Activated naive CD8-positive, alpha-beta T cell treated with anti-CD3 and anti-CD28 coated beads for 36 hours (primary cell): Measurements from ENCODE around the gene OBSL1. TPM values are rescaled to one million over a fixed set of nuclear protein-coding genes. Genes with fewer than 3 reads are reported as not detected.

Experiments used
- DNase-seq: peaks from one replicate; pipeline ENCODE4 v3.0.0; 2021
- H3K27ac Mint-ChIP-seq: one replicate; pipeline ENCODE4 v1.8.0; 2022; ENCODE audit warnings: mild to moderate bottlenecking, moderate library complexity, mixed read lengths
- H3K27me3 Mint-ChIP-seq: one replicate; pipeline ENCODE4 v1.8.0; 2022; ENCODE audit warnings: mild to moderate bottlenecking, mixed read lengths
- H3K36me3 Mint-ChIP-seq: one replicate; pipeline ENCODE4 v1.8.0; 2021; ENCODE audit warnings: mild to moderate bottlenecking, mixed read lengths
- H3K4me1 Mint-ChIP-seq: one replicate; pipeline ENCODE4 v1.8.0; 2021; ENCODE audit warnings: mixed read lengths
- H3K4me3 Mint-ChIP-seq: one replicate; pipeline ENCODE4 v1.8.0; 2022; ENCODE audit warnings: mild to moderate bottlenecking, moderate library complexity, mixed read lengths
- H3K9me3 Mint-ChIP-seq: one replicate; pipeline ENCODE4 v1.8.0; 2022; ENCODE audit warnings: mixed read lengths
- total RNA-seq, 2 experiments: library from RNA; stranded (reverse); gene quantifications; one replicate each; pipeline ENCODE4 v1.2.3, GENCODE V29; 2021

OBSL1 gene
- total RNA-seq, 2 experiments from 2014 or later = 1.7 to 2.0 TPM

DNA sequence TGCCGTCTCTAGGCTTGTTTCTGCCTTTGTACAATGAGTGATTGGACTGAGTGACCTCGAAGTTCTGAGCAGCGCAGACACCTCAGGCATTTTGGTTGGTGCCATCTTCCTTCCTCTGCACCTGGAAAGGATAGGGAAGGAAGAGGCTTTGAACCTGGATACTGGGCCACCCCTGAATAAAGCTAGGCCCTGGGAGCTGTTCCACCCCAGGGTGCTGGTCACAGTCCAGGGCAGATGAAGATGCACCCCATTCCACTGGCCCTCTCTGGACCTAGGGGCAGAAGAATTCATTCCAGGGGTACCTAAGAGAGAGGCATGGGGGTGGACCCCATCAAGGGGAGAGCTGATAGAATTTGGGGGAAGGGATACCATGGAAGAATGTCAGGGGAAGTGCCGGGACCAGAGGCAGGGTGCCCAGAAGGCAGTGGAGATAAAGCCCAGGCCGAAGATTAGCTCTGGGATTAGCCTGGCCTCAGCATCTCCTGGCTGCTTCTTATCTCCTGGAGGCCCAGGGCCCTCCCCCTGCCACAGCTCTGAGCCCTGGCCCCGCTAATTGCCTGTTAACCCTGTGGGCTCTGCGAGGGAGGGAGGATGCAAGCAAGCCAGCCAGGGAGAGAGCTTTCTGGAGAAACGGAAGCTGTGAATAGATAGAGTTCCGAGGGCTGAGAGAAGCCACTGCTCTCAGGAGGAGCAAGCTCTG lies 45.7 kb downstream of the OBSL1 start:
- H3K36me3 Mint-ChIP-seq = no peaks in the 10 kb centered on the region
- no peak for DNase-seq
- no peaks in the 10 kb centered on the region for H3K9me3 Mint-ChIP-seq
- H3K27me3 Mint-ChIP-seq = peaks cover 85% of the 10 kb centered on the region
- peaks cover 7% of the 10 kb centered on the region for H3K4me1 Mint-ChIP-seq
- H3K4me3 Mint-ChIP-seq = no peak overlapping the region
- no peak overlapping the region for H3K27ac Mint-ChIP-seq

DNA sequence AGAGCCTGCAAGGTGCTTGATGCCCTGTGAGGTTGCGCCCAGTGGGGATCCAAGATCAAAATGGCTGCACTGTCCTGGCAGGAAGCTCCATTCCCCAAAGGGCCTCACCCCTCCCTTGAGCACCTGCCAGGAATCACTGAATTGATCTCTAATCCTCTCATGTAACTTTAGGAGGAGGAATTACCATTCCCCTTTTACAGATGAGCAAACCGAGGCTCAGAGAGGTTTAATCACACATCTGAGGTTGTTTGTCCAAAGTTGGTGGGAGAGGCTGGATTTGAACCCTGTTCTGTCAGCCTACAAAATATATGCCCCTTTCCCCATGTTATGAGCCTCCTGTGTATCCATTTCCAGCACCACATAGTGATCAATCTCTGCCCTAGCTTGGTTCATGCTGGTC lies 46.5 kb downstream of the OBSL1 start:
- H3K27ac Mint-ChIP-seq = no peak overlapping the region
- peaks cover 7% of the 10 kb centered on the region for H3K4me1 Mint-ChIP-seq
- peaks cover 84% of the 10 kb centered on the region for H3K27me3 Mint-ChIP-seq

DNA sequence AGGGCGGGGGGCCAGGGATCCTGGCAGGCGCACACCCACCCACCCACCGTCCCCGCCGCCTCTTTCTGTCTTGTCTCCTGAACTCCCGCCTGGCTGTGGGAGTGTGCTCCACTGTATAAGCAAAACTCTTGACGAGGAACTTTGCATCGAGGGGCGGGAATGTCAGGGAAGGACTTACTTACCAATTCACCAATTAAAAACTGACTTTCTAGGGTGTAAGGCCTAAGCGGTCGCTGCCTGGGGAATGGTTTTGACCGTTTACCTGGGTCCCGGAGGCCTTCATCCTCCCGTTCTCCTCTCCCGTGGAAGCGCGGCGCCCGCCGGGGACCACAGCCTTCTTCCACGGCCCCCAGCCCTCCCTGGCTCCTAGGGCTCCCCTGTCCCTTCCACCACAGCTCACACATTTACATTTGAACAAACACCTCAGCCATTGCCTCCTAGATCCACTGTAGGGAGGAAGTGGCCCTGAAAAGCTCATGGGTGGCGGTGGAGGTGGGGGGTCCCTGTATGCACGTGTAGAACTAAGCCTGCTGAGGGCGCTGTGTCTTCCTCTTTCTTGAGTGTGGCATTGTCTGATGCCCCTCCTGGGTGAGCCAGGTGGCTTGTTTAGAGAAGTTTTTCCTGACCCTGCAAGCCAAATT lies 48.2 kb downstream of the OBSL1 start:
- no peak overlapping the region for H3K4me3 Mint-ChIP-seq
- H3K4me1 Mint-ChIP-seq = peaks cover 7% of the 10 kb centered on the region
- no peaks in the 10 kb centered on the region for H3K9me3 Mint-ChIP-seq
- no peak for DNase-seq
- H3K27me3 Mint-ChIP-seq = peaks cover 81% of the 10 kb centered on the region
- H3K36me3 Mint-ChIP-seq = no peaks in the 10 kb centered on the region
- no peak overlapping the region for H3K27ac Mint-ChIP-seq

More for the DNA sequence above, 46.5 kb downstream of the OBSL1 start:
- Mint-ChIP-seq H3K9me3 (no peaks in the 10 kb centered on the region), H3K36me3 (no peaks in the 10 kb centered on the region), H3K4me3 (no peak overlapping the region)
- DNase-seq = no peak

DNA sequence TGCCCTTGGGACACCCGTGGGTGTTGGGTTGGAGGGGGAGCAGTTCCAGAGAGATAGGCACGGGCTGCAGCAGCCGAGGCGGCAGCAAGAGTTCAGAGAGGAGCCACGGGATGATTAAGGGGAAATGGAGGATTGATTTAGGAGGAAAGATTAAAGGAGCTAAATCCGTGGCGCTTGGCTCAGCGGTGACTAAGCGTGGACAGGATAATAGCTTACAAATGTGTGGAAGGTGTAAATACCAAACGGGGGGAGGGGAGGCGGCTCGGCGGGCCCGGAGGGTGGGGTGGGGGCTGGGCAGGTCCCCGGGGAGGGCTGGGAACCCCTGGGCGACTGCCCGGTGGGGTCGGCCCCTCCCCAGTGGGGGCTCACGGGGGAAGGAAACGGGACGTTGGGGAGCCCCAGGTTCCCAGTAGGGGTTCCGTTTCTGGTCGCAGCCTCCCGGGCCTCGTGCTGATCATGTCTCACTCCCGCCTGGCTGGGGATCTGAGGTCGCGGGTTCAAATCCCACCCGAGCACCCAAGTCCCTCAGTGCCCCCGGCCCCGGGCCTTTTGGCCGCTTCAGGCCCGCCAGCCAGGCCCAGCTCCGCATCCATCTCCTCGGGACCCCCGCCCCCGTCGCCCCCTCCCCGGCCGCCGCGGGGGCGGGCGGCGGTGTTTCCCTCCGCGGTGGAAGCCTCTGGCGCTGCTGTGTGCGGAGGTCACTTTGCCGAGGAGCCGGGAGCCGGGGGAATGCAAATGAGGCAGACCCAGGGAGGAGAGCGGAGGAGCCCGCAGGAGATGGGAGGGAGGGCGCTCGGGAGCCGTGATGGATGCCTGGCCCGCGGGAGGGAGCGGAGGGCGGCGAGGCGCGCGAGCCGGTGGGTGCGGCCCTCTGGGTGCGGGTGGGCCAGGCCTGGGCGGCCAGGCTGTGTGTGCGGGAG lies 49.0 kb downstream of the OBSL1 start:
- Mint-ChIP-seq H3K27ac (no peak overlapping the region), H3K9me3 (no peaks in the 10 kb centered on the region), H3K4me3 (no peak overlapping the region), H3K4me1 (peaks cover 7% of the 10 kb centered on the region), H3K36me3 (no peaks in the 10 kb centered on the region), H3K27me3 (peaks cover 82% of the 10 kb centered on the region)
- no peak for DNase-seq

DNA sequence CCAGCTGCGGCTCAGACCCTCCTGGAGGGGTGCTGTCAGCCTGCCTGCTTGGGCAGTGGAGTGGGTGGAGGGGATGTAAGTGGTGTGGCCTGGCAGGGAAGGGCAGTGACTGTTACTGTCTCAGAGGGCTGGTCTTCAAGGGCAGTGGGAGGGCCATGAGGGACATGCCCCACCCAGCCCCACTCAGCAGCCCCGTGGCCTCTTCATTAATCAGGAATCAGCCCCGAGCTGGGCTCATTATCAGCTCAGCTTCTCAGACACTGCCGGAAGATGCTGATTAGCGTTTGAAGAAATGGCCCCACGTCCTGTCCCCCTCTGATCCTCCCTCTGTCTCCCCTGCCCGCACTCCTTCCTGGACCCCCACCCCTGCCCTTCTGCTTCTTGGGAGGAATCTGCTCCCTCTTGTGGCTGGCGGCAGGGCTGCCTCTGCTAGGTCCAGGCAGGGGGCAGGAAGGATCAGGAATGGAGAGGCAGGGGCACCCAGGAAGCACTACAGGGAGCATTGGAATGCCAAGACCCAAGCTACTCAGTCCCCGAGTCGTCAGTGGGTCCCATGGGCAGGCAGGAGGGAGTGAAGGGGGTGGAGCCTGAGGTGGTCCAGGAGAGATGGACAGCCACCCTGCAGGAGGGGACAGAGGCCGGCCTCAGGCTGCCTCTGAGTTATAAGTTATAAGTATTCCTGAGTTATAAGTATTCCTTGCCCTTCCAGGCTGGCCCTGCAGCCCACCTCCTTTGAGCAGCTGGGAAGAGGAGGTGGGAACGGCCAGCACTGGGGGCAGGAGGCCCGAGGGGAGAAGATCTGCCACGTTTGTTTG lies 50.1 kb downstream of the OBSL1 start:
- Mint-ChIP-seq H3K27me3 (peaks cover 84% of the 10 kb centered on the region), H3K9me3 (no peaks in the 10 kb centered on the region), H3K27ac (no peak overlapping the region), H3K4me3 (no peak overlapping the region), H3K4me1 (peaks cover 7% of the 10 kb centered on the region), H3K36me3 (no peaks in the 10 kb centered on the region)
- no peak for DNase-seq

DNA sequence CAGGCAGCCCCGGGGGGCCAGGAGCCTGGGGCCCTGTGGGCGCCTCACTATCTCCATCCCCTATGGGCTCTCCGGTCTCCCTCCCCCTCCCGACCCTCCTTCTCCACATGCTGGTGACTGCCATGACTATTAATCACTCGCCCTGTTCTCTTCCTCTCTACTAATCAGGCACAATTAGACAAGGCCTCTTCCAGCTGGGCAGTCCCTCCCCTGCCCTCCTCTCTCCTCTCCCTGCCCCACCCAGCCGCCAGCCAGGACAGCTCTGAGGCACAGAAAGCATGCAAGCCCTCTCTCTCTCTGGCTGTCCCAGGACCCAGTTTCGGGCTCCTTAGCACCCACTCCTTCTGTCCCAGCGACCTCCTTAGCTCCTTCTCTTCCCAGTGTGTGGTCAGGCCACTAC lies 51.3 kb downstream of the OBSL1 start:
- Mint-ChIP-seq H3K4me3 (no peak overlapping the region), H3K36me3 (no peaks in the 10 kb centered on the region), H3K4me1 (peaks cover 7% of the 10 kb centered on the region), H3K9me3 (no peaks in the 10 kb centered on the region), H3K27me3 (peaks cover 86% of the 10 kb centered on the region), H3K27ac (no peak overlapping the region)
- DNase-seq = no peak

DNA sequence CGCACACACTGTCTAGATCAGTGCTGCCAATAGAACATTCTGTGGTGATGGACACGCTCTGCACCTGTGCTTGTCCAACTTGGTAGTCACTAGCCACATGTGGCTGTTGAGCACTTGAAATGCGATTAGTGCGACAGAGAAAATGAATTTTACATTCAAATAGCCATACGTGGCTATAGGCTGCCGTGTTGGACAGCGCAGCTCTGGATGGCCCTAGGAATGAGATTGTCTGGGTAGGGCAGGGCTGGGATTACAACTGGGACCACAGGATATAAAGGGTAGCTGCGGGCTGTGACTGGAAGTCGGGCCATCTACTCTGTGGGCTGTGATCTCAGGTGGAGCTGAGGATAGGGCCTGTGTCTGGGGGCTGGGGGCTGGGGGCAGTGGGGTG lies 51.8 kb downstream of the OBSL1 start:
- no peak overlapping the region for H3K27ac Mint-ChIP-seq
- peaks cover 83% of the 10 kb centered on the region for H3K27me3 Mint-ChIP-seq
- no peaks in the 10 kb centered on the region for H3K36me3 Mint-ChIP-seq
- H3K9me3 Mint-ChIP-seq = no peaks in the 10 kb centered on the region
- peaks cover 7% of the 10 kb centered on the region for H3K4me1 Mint-ChIP-seq
- no peak overlapping the region for H3K4me3 Mint-ChIP-seq
- no peak for DNase-seq

DNA sequence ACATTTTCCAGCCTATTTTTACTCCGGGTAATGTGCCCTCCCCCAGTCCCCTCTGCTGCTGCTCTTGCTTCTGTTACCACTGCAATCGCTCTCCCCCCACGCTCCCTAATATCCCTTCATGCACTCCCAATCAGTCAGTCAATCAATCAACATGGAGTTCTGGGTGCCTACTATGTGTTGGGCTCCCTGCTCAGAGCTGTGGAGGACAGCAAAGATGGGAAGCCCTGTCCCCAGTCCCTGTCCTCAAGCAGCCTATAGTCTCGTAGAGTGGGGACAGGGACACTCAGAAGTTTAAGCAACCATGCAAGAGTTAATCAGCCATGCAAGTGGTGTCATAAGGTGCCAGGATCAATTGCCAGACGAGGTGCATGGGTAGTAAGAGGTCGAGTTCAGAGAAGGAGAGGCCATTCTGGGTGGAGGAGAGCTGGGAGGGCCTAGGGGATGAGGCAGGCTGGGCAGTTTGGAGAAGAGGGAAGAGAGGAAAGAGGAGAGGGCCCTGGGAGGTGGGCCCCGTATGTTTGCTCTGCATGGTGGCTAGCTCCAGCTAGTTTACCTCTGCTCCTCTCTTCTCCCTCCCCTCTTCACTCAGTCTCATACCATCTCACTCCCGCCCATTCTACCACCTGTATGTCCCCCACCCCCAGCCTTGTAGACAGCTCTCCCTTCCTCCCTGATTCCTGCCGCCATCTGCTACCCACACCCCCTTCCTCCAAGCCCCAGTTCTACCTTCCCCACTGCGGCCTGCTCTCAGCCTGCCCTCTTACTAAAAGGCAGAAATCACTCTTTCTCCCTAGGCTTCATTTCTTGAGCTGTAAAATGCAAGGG lies 53.2 kb downstream of the OBSL1 start:
- Mint-ChIP-seq H3K9me3 (no peaks in the 10 kb centered on the region), H3K4me1 (peaks cover 16% of the 10 kb centered on the region), H3K4me3 (no peak overlapping the region), H3K36me3 (no peaks in the 10 kb centered on the region), H3K27me3 (peaks cover 82% of the 10 kb centered on the region), H3K27ac (no peak overlapping the region)
- no peak for DNase-seq

DNA sequence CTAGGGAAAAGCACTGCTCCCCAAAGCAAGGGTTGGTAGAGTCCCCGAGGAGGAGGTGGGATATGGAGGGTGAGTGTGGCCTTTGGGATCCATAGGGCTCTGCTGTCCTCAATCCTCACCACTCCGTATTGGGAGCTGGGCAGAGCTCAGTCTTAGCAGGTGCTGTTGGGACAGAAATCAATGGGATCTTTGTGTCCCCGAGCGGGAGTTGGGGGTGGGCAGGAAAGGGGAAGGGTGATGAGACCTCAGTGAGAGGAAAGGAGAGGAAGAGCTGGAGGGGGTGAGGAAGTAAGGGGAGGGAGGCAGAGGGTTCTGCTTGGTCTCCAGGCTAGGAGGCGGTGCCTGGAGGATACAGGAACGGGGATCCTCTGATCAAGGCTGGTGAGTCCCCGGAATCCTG lies 54.5 kb downstream of the OBSL1 start:
- H3K4me1 Mint-ChIP-seq = peaks cover 15% of the 10 kb centered on the region
- no peak overlapping the region for H3K4me3 Mint-ChIP-seq
- DNase-seq = no peak
- H3K36me3 Mint-ChIP-seq = no peaks in the 10 kb centered on the region
- H3K9me3 Mint-ChIP-seq = no peaks in the 10 kb centered on the region
- no peak overlapping the region for H3K27ac Mint-ChIP-seq
- peaks cover 89% of the 10 kb centered on the region for H3K27me3 Mint-ChIP-seq

DNA sequence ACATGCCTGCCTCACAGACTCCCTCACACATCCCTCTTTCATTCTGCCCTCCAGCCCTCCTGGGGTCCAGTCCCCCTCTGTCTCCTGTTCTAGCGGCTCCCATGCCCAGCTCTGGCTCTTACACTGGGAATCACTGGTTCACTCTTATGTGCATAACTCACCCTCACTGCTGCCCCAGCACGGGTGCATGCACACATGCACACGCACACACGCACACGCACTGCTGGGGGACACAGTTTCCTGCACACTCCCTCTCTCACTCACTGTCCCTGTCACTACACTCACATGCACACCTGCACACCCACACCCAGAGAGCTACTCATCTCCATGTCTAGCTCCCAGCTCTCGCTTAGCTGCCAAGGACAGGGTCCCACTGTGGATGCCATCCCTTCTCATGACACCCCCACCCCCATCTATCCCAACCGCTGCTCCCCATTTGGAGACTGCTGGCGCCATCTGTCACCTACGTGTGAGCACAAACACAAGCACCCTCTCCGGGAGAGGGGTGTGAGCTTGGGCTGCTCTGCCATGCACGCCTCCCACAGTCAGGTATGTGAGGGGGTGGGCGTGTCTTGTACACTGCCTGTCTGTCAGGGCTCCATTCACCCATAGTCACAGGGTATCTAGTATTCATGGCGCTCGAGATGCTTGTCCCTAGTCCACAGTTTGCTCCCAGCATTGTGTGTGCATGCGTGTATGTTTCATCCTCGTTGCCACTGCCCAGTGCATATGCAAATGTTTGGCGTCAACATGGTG lies 55.3 kb downstream of the OBSL1 start:
- no peaks in the 10 kb centered on the region for H3K36me3 Mint-ChIP-seq
- H3K27me3 Mint-ChIP-seq = peaks cover 89% of the 10 kb centered on the region
- no peak for DNase-seq
- no peak overlapping the region for H3K4me3 Mint-ChIP-seq
- H3K27ac Mint-ChIP-seq = no peak overlapping the region
- H3K9me3 Mint-ChIP-seq = no peaks in the 10 kb centered on the region
- H3K4me1 Mint-ChIP-seq = peaks cover 10% of the 10 kb centered on the region

DNA sequence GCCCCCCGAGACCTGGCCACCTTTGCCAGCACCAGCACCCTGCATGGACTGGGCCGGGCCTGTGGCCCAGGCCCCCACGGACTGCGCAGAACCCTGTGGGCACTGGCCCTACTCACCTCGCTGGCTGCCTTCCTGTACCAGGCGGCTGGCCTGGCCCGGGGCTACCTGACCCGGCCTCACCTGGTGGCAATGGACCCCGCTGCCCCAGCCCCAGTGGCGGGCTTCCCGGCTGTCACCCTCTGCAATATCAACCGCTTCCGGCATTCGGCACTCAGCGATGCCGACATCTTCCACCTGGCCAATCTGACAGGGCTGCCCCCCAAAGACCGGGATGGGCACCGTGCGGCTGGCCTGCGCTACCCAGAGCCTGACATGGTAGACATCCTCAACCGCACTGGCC lies 56.5 kb downstream of the OBSL1 start:
- no peak overlapping the region for H3K4me3 Mint-ChIP-seq
- peaks cover 92% of the 10 kb centered on the region for H3K27me3 Mint-ChIP-seq
- H3K27ac Mint-ChIP-seq = no peak overlapping the region
- H3K9me3 Mint-ChIP-seq = no peaks in the 10 kb centered on the region
- no peak for DNase-seq
- peaks cover 16% of the 10 kb centered on the region for H3K4me1 Mint-ChIP-seq
- H3K36me3 Mint-ChIP-seq = no peaks in the 10 kb centered on the region

DNA sequence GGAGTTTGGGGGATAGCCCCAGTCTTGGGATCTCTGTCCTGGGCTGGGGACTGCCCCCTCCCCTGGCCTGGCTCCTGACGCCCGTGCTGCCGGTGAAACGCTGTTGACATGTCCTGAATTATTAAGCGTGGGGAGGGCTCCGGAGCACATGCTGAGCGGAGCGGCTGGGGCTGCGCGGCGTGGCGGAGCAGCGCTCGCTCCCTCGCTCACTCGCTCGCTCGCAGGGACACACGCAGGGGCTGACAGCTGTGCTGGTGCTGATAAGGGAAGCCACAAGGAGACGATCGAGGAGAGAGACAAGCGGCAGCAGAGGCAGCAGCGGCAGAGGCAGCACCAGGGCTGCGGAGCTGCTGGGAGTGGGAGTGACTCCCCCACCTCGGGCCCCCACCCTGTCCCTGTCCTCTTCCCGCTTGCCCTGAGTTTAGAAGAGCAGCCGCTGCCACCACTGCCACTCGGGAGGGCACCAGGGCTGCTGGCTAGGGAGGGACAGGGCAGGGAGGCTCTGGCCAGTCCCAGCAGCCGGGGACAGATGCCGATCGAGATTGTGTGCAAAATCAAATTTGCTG lies 57.1 kb downstream of the OBSL1 start, which contains the start of gene ASIC4:
TSS of gene ASIC4 (plus strand) at position 287 of the 566 bp plus-strand sequence. CDS start at position 530, 243 bp downstream.
- H3K27ac Mint-ChIP-seq = no peak within 1 kb of the TSS
- no peaks in the 10 kb centered on the region for H3K9me3 Mint-ChIP-seq
- no peak for DNase-seq
- peaks cover 21% of the 10 kb centered on the region for H3K4me1 Mint-ChIP-seq
- H3K36me3 Mint-ChIP-seq = no peaks in the 10 kb centered on the region
- H3K27me3 Mint-ChIP-seq = peaks cover 94% of the 10 kb centered on the region
- peak within 1 kb of the TSS; percentile 9 for H3K4me3 Mint-ChIP-seq

DNA sequence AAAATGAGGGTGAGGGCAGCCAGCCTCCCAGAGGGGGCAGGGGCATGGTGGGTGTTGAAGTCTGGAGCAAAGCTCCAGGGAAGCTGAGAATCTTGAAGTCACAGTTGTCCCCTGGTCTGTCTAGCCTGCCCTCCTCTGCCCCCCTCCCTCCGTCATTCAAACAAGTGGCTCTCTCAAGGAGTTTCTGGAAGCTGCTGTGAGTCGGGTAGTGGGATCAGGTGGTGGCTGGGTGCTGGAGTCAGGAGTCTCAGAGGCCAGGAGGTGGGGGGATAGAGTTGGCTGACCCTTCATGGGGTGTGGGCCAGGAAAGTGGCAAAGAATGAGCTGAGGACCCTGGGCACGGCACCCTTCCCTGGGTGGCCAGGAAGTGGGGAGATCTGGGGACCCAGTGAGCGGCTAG lies 57.6 kb downstream of the OBSL1 start:
- Mint-ChIP-seq H3K4me3 (peak overlapping the region; percentile 9), H3K27me3 (peaks cover 93% of the 10 kb centered on the region), H3K9me3 (no peaks in the 10 kb centered on the region), H3K27ac (no peak overlapping the region), H3K4me1 (peaks cover 21% of the 10 kb centered on the region), H3K36me3 (no peaks in the 10 kb centered on the region)
- no peak for DNase-seq
